Activated naive CD8-positive, alpha-beta T cell treated with anti-CD3 and anti-CD28 coated beads for 36 hours (primary cell): ENCODE results near the gene DNALI1. TPM values are rescaled to one million over a fixed set of nuclear protein-coding genes. Genes with fewer than 3 reads are reported as not detected.
"Not testable (repeated sequence)": the region's sequence is repeated elsewhere in the genome, so short reads cannot be mapped to it uniquely, and the experiment has no call there.

Source experiments
- DNase-seq: peaks from one replicate; pipeline ENCODE4 v3.0.0; 2021
- H3K27ac Mint-ChIP-seq: one replicate; pipeline ENCODE4 v1.8.0; 2022; ENCODE audit warnings: mild to moderate bottlenecking, moderate library complexity, mixed read lengths
- H3K27me3 Mint-ChIP-seq: one replicate; pipeline ENCODE4 v1.8.0; 2022; ENCODE audit warnings: mild to moderate bottlenecking, mixed read lengths
- H3K36me3 Mint-ChIP-seq: one replicate; pipeline ENCODE4 v1.8.0; 2021; ENCODE audit warnings: mild to moderate bottlenecking, mixed read lengths
- H3K4me1 Mint-ChIP-seq: one replicate; pipeline ENCODE4 v1.8.0; 2021; ENCODE audit warnings: mixed read lengths
- H3K4me3 Mint-ChIP-seq: one replicate; pipeline ENCODE4 v1.8.0; 2022; ENCODE audit warnings: mild to moderate bottlenecking, moderate library complexity, mixed read lengths
- H3K9me3 Mint-ChIP-seq: one replicate; pipeline ENCODE4 v1.8.0; 2022; ENCODE audit warnings: mixed read lengths
- total RNA-seq, 2 experiments: library from RNA; stranded (reverse); gene quantifications; one replicate each; pipeline ENCODE4 v1.2.3, GENCODE V29; 2021

The DNALI1 gene
- total RNA-seq: not detected

DNA sequence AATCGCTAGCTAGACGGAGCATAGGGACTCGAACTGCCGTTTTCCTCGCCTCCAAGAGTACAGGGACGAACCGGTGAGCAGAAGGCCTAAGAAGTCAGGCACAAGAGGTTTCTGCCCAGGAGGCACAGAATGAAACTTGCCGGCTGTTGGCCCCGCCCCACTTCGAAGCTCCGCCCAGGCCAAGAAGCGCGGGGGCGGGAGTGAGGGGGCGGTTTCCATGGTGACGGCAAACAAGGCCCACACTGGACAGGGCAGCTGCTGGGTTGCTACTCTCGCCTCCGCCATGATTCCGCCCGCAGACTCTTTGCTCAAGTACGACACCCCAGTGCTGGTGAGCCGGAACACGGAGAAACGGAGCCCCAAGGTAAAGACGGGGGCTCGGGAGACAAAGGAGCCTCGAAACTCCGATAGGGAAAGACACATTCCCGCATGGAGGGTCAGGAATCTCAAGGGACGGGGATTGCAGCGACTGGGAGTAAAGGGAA lies at the start of gene DNALI1:
Gene DNALI1 (plus strand): TSS at position 229 of the 485 bp plus-strand sequence. CDS start 55 bp downstream, at position 284.
- Mint-ChIP-seq H3K9me3 (peaks cover 1% of the 10 kb centered on the region), H3K27ac (no peak within 1 kb of the TSS), H3K27me3 (peaks cover 5% of the 10 kb centered on the region), H3K36me3 (peaks cover 7% of the 10 kb centered on the region), H3K4me3 (no peak within 1 kb of the TSS), H3K4me1 (peaks cover 17% of the 10 kb centered on the region)
- DNase-seq: peak; percentile 39

DNA sequence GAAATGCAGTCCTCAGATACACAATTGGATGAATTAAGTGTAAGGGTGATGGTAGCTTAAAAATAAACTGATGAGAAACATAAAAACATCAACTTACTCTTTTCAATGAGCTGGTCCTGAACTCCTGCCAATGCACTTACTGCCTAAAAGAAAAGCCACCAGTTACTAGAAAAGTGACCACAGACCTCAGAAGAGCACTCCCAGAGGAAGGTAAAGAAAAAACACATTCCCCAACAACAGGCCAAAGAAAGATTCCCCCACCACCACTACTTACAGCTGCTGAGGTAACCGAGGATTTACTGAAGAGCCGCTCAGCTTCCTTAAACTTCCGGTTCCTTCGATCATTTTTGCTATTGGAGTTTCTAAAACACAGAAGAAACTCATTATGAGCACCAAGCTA lies 47.6 kb upstream of the DNALI1 start:
- H3K36me3 Mint-ChIP-seq: peaks cover 38% of the 10 kb centered on the region

DNA sequence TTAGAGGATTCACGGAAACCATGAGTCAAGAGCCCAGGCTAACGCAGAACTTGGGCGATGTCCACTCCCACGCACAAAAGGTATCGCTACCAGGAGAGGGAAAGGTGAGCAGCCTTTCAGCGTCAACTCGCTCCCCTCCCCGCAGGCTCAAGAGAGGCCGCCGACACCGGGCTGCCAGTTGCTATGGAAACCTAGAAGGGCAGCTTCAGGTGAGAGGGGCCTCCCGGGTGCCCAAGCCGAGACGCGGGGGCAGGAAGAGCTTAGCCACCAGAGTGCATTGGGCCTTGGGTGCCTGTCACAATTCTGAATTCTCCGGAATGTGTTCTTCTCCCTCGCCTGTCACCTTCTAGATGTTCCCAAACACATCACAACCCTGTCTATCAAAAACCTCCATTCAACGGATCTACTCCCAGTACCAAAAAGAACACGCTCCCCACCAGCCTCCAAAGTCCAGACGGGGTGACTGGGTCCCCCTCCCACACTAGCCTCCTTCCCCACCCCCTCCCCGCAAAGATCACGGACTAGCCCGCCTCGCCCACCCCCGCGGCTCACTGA lies 42.9 kb upstream of the DNALI1 start:
- peak overlapping the region; percentile 97 for H3K4me3 Mint-ChIP-seq
- no peaks in the 10 kb centered on the region for H3K9me3 Mint-ChIP-seq
- H3K27me3 Mint-ChIP-seq: no peaks in the 10 kb centered on the region
- H3K4me1 Mint-ChIP-seq: peaks cover 45% of the 10 kb centered on the region
- DNase-seq: peak; percentile 80
- peak overlapping the region; percentile 93 for H3K27ac Mint-ChIP-seq
- H3K36me3 Mint-ChIP-seq: peaks cover 19% of the 10 kb centered on the region

More for the DNA sequence above, 47.6 kb upstream of the DNALI1 start:
- Mint-ChIP-seq H3K27ac (peak overlapping the region; percentile 14), H3K9me3 (no peaks in the 10 kb centered on the region), H3K4me3 (no peak overlapping the region), H3K27me3 (no peaks in the 10 kb centered on the region), H3K4me1 (peaks cover 38% of the 10 kb centered on the region)
- no peak for DNase-seq

DNA sequence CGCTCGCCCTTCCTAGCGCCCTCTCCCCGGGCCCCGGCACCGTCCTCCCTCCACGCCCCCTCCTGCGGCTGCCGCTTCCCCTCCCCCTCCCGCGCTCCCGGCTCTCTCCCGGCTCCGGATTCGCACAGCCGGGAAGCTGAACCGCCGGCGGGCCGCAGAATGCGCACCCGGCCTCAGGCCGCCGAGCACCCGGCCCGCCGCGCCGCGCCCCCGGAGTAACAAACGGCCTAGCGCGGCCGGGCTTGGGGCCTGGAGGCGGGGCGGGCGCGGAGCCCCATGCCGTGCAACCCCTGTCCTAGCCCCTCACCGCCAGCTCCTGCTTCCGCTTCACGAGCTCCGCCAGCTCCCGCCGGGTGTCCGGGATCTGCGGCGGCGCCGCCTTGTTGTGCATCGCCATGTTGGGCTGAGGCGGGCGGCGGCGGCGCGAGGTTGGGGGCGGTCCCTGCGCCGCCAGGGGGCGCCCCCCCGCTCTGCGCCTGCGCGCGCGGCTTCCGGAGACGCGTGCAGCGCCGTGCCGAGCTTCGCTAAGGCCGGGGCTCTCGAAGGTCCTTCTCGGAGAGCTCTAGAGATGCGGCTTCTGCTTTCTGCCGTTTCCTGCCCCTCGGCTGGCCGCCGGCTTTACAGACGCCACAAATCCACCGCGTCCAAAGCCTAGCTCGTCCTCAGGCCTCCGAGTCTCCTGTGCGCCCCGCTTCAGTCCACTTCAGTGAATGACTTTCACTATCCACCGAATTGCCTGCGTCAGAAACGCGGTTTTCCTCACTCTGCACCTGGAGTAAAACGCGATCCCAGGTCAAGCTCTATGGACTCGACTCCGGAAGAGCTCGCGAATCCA lies 42.2 kb upstream of the DNALI1 start, which contains the start of gene MEAF6:
Gene MEAF6 (minus strand): TSS at position 417 of the 835 bp plus-strand sequence. CDS start 20 bp downstream, at position 397.
- Mint-ChIP-seq H3K27me3 (no peaks in the 10 kb centered on the region), H3K4me1 (peaks cover 45% of the 10 kb centered on the region), H3K9me3 (no peaks in the 10 kb centered on the region), H3K4me3 (peak within 1 kb of the TSS; percentile 97), H3K27ac (peak within 1 kb of the TSS; percentile 97), H3K36me3 (peaks cover 16% of the 10 kb centered on the region)
- peak; percentile 90 for DNase-seq

DNA sequence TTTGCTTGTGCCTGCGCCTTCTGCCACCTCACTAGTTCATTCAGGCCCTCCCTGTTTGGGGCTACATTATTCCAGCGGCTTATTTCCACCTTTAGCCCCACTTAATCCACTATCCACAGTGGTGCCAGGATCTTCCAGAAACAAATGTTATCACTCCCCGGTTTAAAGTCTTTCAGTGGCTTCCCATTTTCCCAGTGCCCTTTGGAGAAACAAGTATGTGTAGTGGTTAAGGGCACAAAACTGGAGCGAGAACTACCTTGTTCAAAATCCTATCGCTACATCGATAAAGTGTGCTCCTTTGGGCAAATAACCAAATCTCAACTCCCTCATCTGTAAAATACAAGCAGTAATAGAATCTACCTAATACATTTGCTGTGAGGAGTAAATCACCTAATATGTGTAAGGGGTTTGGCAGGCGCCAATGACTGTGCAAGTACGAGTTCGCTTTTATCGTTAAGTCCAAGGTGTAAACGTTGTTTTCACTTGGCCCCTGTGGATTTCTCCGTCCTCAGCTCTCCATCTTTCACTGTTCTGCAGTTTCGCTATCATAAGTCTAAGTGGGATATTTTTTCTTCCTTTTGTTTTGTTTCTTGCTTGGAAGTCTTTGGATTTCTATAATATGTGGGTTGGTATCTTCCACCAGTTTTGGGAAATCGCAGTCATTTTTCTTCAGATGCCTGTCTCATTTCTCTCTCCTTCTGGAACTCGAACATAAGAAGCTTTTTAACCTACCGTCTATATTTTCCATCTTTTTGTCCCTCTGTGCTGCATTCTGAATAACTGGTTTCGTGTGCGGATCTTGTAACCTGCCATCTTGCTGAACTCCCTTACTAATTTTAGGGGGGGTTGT lies 41.3 kb upstream of the DNALI1 start:
- peaks cover 52% of the 10 kb centered on the region for H3K4me1 Mint-ChIP-seq

DNA sequence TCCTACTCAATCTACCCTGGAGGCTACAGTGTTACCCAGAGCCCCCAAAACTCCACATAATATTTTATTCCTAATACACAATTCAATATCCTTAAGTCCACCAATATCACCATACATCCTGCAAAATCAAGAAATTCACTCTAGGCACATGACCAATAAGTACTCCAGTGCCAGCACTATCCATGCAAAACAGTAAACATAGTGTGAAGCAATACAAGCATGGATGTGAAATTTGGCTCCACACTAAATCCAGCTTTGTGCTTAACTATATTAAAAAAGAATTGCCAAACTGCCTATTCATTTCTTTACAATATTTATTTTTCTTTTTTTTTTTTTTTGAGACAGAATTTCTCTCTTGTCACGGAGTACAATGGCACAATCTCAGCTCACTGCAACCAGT lies 39.2 kb upstream of the DNALI1 start:
- H3K27me3 Mint-ChIP-seq: no peaks in the 10 kb centered on the region
- no peak overlapping the region for H3K27ac Mint-ChIP-seq

More for the DNA sequence above, 41.3 kb upstream of the DNALI1 start:
- no peak for DNase-seq
- Mint-ChIP-seq H3K4me3 (peak overlapping the region; percentile 90), H3K27ac (peak overlapping the region; percentile 97), H3K36me3 (peaks cover 24% of the 10 kb centered on the region), H3K9me3 (peaks cover 2% of the 10 kb centered on the region), H3K27me3 (no peaks in the 10 kb centered on the region)

DNA sequence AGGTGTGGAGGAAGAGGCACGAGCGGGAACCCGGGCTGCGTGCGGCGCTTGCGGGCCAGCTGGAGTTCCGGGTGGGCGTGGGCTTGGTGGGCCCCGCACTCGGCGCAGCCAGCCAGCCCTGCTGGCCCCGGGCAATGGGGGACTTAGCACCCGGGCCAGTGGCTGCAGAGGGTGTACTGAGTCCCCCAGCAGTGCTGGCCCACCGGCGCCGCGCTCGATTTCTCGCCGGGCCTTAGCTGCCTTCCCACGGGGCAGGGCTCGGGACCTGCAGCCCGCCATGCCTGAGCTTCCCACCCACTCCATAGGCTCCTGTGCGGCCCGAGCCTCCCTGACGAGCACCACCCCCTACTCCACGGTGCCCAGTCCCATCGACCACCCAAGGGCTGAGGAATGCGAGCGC lies 38.5 kb upstream of the DNALI1 start:
- peak overlapping the region; percentile 87 for H3K4me3 Mint-ChIP-seq
- DNase-seq, H3K27me3 Mint-ChIP-seq, H3K9me3 Mint-ChIP-seq: not testable (repeated sequence)
- peaks cover 35% of the 10 kb centered on the region for H3K36me3 Mint-ChIP-seq
- H3K27ac Mint-ChIP-seq: peak overlapping the region; percentile 93
- peaks cover 35% of the 10 kb centered on the region for H3K4me1 Mint-ChIP-seq

More for the DNA sequence above, 39.2 kb upstream of the DNALI1 start:
- no peak for DNase-seq
- Mint-ChIP-seq H3K4me1 (peaks cover 41% of the 10 kb centered on the region), H3K4me3 (no peak overlapping the region), H3K36me3 (peaks cover 34% of the 10 kb centered on the region), H3K9me3 (peaks cover 2% of the 10 kb centered on the region)

DNA sequence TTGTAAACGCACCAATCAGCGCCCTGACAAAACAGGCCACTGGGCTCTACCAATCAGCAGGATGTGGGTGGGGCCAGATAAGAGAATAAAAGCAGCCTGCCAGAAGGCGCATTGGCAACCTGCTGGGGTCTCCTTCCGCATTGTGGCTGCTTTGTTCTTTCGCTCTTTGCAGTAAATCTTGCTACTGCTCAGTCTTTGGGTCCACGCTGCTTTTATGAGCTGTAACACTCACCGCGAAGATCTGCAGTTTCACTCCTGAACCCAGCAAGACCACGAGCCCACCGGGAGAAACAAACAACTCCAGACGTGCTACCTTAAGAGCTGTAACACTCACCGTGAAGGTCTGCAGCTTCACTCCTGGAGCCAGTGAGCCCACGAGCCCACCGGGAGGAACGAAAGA lies 37.8 kb upstream of the DNALI1 start:
- Mint-ChIP-seq H3K4me1 (peaks cover 30% of the 10 kb centered on the region), H3K27ac (peak overlapping the region; percentile 93), H3K9me3 (peaks cover 10% of the 10 kb centered on the region), H3K36me3 (peaks cover 32% of the 10 kb centered on the region), H3K4me3 (peak overlapping the region; percentile 87)
- not testable (repeated sequence) for H3K27me3 Mint-ChIP-seq
- DNase-seq: peak; percentile 77

DNA sequence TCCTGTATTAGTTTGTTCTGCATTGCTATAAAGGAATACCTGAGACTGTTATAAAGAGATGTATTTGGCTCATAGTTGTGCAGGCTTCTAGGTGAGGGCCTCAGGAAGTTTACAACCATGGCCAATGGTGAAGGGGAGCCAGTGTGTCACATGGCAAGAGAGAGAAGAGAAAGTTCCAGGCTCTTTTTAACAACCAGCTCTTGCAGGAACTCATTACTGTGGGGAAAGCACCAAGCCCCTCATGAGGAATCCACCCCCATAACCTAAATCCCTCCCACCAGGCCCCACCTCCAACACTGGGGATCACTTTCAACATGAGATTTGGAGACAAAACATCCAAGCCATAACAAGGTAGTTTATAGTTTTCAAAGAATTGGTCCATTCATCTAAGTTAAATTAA lies 37.1 kb upstream of the DNALI1 start:
- peak overlapping the region; percentile 93 for H3K27ac Mint-ChIP-seq
- DNase-seq: peak; percentile 29
- peaks cover 30% of the 10 kb centered on the region for H3K4me1 Mint-ChIP-seq
- H3K36me3 Mint-ChIP-seq: peaks cover 32% of the 10 kb centered on the region
- peaks cover 10% of the 10 kb centered on the region for H3K9me3 Mint-ChIP-seq
- H3K4me3 Mint-ChIP-seq: peak overlapping the region; percentile 87
- no peaks in the 10 kb centered on the region for H3K27me3 Mint-ChIP-seq

DNA sequence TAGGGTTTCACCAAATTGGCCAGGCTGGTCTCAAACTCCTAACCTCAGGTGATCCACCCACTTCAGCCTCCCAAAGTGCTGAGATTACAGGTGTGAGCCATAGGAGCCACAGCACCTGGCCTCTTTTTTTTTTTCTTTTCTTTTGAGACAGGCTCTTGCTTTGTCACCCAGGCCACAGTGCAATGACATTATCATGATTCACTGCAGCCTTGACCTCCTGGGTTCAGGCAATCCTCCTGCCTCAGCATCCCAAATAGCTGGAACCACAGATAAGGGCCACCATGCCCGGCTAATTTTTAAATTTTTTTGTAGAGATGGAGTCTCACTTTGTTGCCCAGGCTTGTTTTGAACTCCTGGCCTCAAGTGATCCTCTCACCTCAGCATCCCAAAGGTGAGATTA lies 26.9 kb upstream of the DNALI1 start:
- H3K27me3 Mint-ChIP-seq, DNase-seq, H3K27ac Mint-ChIP-seq, H3K36me3 Mint-ChIP-seq, H3K9me3 Mint-ChIP-seq, H3K4me3 Mint-ChIP-seq, H3K4me1 Mint-ChIP-seq: not testable (repeated sequence)

DNA sequence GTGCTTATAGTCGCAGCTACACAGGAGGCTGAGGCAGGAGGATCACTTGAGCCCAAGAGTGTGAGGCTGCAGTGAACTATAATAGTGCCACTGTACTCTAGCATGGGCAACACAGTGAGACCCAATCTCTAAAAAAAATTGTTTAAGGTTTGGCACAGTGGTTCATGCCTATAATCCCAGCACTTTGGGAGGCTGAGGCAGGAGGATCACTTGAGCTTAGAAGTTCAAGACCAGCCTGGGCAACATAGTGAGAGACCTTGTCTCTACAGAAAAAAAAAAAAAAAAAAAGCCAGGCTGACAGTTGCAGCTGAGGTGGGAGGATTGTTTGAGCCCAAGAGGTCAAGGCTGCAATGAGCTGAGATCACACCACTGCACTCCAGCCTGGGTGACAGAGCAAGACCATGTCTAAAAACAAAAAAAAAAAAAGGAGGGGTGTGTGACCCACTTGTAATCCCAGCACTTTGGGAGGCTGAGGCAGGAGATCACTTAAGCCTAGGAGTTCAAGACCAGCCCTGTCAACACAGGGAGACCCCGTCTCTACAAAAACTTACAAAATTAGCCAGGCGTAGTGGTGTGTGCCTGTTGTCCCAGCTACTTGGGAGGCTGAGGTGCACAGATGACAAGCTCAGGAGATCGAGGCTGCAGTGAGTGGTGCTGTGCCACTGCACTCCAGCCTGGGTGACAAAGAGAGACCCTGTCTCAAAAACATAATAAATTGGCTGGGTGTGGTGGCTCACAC lies 24.2 kb upstream of the DNALI1 start:
- not testable (repeated sequence) for H3K27me3 Mint-ChIP-seq, H3K27ac Mint-ChIP-seq, DNase-seq

DNA sequence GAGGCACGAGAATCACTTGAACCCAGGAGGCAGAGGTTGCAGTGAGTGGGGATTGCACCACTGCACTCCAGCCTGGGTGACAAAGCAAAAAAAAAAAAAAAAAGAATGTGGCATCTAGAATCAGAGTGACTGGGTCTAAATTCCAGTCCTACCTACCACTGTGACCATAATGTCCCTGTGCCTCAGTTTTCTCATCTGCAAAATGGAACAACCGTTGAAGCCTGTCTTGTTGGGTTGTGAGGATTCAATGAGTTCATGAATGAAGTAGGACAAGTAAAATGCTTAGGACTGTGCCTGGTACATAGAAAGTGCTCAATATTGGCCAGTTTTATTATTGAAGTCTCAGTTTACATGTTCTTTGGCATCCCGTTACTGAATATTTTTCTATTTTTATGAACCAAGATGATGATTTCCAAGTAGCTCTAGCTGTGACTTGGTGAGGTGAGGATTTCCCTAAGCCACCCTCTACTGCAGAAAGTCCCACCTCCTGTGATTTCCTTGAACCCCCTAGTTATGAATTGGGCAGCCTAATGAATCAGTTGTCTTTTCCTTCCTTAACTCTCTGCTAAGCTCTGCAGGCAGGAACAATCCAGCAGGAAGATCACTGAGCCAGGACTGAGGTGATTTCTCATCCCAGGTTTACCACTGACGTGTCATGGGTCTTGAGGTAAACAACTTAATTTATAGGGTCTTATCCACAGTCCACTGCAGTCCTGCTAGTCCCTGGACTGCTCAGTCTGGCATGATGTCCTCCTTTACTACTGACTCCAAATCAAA lies 23.2 kb upstream of the DNALI1 start:
- no peak for DNase-seq
- Mint-ChIP-seq H3K36me3 (peaks cover 22% of the 10 kb centered on the region), H3K27me3 (no peaks in the 10 kb centered on the region), H3K4me1 (peaks cover 20% of the 10 kb centered on the region), H3K9me3 (no peaks in the 10 kb centered on the region), H3K27ac (peak overlapping the region; percentile 16), H3K4me3 (no peak overlapping the region)

More for the DNA sequence above, 24.2 kb upstream of the DNALI1 start:
- H3K9me3 Mint-ChIP-seq, H3K4me3 Mint-ChIP-seq: not testable (repeated sequence)
- peaks cover 17% of the 10 kb centered on the region for H3K4me1 Mint-ChIP-seq
- H3K36me3 Mint-ChIP-seq: peaks cover 14% of the 10 kb centered on the region

DNA sequence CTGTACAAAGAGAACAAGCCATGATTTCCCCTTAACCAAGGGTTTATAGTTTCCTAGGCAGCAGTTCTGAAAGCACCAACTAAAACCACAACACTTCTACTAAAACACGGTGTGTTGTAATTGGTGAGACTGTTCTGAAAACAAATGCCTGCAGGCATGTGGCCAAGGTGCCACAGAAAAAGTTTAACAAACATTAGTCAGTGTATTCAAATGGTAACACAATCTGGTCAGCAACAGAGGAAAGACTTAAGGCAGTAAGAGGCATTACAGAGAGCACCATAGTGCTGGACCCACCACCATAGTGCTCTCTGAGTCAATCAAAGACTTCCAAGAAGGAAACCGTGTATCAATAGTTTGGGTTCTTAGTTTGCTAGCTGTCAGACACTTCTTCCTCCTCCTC lies 19.4 kb upstream of the DNALI1 start:
- H3K4me3 Mint-ChIP-seq: no peak overlapping the region

More for the DNA sequence above, 19.4 kb upstream of the DNALI1 start:
- DNase-seq: no peak
- Mint-ChIP-seq H3K27ac (peak overlapping the region; percentile 9), H3K27me3 (no peaks in the 10 kb centered on the region), H3K4me1 (peaks cover 20% of the 10 kb centered on the region), H3K9me3 (no peaks in the 10 kb centered on the region), H3K36me3 (peaks cover 25% of the 10 kb centered on the region)
